Transverse colon (tissue), 4 donors: ENCODE results near the gene SMAD3.

Experiments used
- CTCF ChIP-seq, 5 experiments: fragments of 200-600 bp in 3 of 5; fragments of 450-650 bp in 2 of 5; sonication (generic) in 3 of 5; IDR thresholded peaks; 1 replicate in 2 of 5; 2 replicates in 3 of 5; pipeline ENCODE4 v1.5.1; 2016 to 2017; ENCODE audit warnings: antibody characterized with exemption in 5 of 5, inconsistent platforms in 3 of 5, mild to moderate bottlenecking in 2 of 5, moderate library complexity in 1 of 5
- EP300 ChIP-seq: sonication (generic); formaldehyde crosslinking; IDR thresholded peaks from one replicate; pipeline ENCODE4 v1.6.1; 2017; ENCODE audit warnings: antibody characterized with exemption, low read depth
- POLR2A ChIP-seq: fragments of 450-650 bp; IDR thresholded peaks from one replicate; pipeline ENCODE4 v1.6.1; 2016; ENCODE audit warnings: antibody characterized with exemption, mild to moderate bottlenecking, moderate library complexity
- POLR2AphosphoS5 ChIP-seq, 3 donors: sonication (generic); formaldehyde crosslinking; IDR thresholded peaks; one replicate each; pipeline ENCODE4 v1.6.1; 2016; ENCODE audit warnings: antibody characterized with exemption in 3 of 3

- TF ChIP-seq POLR2AphosphoS5 (IDR thresholded peaks at IDR 0.05) (no peak), CTCF (IDR thresholded peaks at IDR 0.05) (no peak), POLR2A (no peak), EP300 (no peak)
These were observed 32.7 kb downstream of the SMAD3 start for GRCh38 chr15:67097930-67098740.
